SK-N-SH treated with all-trans-retinoic acid at 6 μM for 48 hours (cell line): ENCODE measurements around the gene USP5.

ENCODE experiments used
- ARNTL ChIP-seq: fragments of 450-650 bp; formaldehyde crosslinking; IDR thresholded peaks from 2 replicates; pipeline ENCODE4 v1.5.0; 2020; ENCODE audit warnings: low read depth, mild to moderate bottlenecking, moderate library complexity, borderline replicate concordance
- BACH2 ChIP-seq: fragments of 250-450 bp; sonication (Bioruptor Pico); IDR thresholded peaks from 2 replicates; pipeline ENCODE4 v1.9.0; 2021; ENCODE audit warnings: mild to moderate bottlenecking, borderline replicate concordance
- CSRNP3 ChIP-seq: fragments of 250-450 bp; sonication (Bioruptor Pico); IDR thresholded peaks from 2 replicates; pipeline ENCODE4 v1.5.1; 2021; ENCODE audit warnings: mild to moderate bottlenecking, moderate library complexity
- ISL1 ChIP-seq: fragments of 250-450 bp; sonication (Bioruptor Pico); IDR thresholded peaks from 2 replicates; pipeline ENCODE4 v2.1.2; 2022; ENCODE audit warnings: mild to moderate bottlenecking, moderate library complexity
- PATZ1 ChIP-seq: fragments of 250-450 bp; sonication (Bioruptor Pico); IDR thresholded peaks from 2 replicates; pipeline ENCODE4 v1.8.0; 2020; ENCODE audit warnings: mild to moderate bottlenecking, moderate library complexity, borderline replicate concordance
- RARB ChIP-seq: fragments of 250-450 bp; sonication (Bioruptor Pico); IDR thresholded peaks from 2 replicates; pipeline ENCODE4 v1.8.0; 2021; ENCODE audit warnings: mild to moderate bottlenecking, moderate library complexity
- TOX ChIP-seq: fragments of 250-450 bp; sonication (Bioruptor Pico); IDR thresholded peaks from 2 replicates; pipeline ENCODE4 v1.8.0; 2021; ENCODE audit warnings: mild to moderate bottlenecking, moderate library complexity, borderline replicate concordance
- ZFP3 ChIP-seq: fragments of 250-450 bp; sonication (Bioruptor Pico); IDR thresholded peaks from 2 replicates; pipeline ENCODE4 v1.5.0; 2020; ENCODE audit warnings: mild to moderate bottlenecking, moderate library complexity
- ZFP30 ChIP-seq: fragments of 450-650 bp; formaldehyde crosslinking; IDR thresholded peaks from 2 replicates; pipeline ENCODE4 v1.5.0; 2022; ENCODE audit warnings: mild to moderate bottlenecking, moderate library complexity
- TF ChIP-seq, protein P1 (sequence below): fragments of 250-450 bp; sonication (Bioruptor Pico); IDR thresholded peaks from 2 replicates; pipeline ENCODE4 v1.5.0; 2020; ENCODE audit warnings: mild to moderate bottlenecking, moderate library complexity

DNA sequence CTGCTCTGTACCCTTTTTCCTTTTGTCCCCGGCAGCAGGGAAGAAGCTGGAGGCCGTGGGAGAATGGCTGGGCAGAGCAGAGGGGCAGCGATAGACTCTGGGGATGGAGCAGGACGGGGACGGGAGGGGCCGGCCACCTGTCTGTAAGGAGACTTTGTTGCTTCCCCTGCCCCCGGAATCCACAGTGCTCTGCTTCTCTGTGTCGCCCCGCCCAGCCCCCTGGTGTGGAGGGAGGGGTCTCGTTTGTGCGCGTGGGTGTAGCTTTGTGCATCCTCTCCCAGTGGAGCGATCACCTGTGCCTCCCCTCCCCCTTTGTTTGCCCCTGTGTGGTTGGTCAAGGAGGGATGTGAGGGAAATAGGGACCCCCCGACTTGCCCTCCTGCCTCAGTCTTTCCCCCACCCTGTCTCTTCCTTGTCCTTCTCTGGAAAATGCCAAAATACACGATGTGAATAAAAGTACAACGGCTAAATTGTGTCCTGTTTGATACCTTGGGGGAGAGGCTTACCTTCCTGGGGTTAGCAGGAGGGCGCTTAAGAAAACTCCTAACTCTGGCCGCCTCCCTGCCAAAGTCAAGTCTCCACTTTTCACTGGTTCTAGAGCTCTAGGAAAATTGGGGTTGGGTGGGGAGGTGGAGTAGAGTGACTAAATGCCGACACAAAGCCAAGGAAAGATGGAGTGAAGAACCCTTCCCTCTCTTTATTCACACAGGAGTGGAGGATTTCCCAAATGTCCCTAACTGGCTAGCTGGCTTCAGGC is 14.4 kb downstream of the USP5 start:
- TF ChIP-seq, protein P1, sequence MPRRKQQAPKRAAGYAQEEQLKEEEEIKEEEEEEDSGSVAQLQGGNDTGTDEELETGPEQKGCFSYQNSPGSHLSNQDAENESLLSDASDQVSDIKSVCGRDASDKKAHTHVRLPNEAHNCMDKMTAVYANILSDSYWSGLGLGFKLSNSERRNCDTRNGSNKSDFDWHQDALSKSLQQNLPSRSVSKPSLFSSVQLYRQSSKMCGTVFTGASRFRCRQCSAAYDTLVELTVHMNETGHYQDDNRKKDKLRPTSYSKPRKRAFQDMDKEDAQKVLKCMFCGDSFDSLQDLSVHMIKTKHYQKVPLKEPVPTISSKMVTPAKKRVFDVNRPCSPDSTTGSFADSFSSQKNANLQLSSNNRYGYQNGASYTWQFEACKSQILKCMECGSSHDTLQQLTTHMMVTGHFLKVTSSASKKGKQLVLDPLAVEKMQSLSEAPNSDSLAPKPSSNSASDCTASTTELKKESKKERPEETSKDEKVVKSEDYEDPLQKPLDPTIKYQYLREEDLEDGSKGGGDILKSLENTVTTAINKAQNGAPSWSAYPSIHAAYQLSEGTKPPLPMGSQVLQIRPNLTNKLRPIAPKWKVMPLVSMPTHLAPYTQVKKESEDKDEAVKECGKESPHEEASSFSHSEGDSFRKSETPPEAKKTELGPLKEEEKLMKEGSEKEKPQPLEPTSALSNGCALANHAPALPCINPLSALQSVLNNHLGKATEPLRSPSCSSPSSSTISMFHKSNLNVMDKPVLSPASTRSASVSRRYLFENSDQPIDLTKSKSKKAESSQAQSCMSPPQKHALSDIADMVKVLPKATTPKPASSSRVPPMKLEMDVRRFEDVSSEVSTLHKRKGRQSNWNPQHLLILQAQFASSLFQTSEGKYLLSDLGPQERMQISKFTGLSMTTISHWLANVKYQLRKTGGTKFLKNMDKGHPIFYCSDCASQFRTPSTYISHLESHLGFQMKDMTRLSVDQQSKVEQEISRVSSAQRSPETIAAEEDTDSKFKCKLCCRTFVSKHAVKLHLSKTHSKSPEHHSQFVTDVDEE (CRISPR knock-in tag), result no peak
- no peak for TF ChIP-seq TOX (CRISPR knock-in tag)
- no peak for TF ChIP-seq ZFP30
- TF ChIP-seq ARNTL (CRISPR knock-in tag), result no peak
- no peak for TF ChIP-seq BACH2 (CRISPR knock-in tag)
- TF ChIP-seq PATZ1 (CRISPR knock-in tag), result no peak
- TF ChIP-seq CSRNP3 (CRISPR knock-in tag), result no peak
- no peak for TF ChIP-seq ZFP3
- no peak for TF ChIP-seq RARB
- no peak for TF ChIP-seq ISL1 (CRISPR knock-in tag)
